IMR-90 (cell line): ENCODE measurements around the gene PCDHB12. TPM values are rescaled to one million over a fixed set of nuclear protein-coding genes. Genes with fewer than 3 reads are reported as not detected.

Experiments
- ATAC-seq: fragments of 200-7000 bp; cut with Tn5 transposase; 2 replicates; pipeline ENCODE4 v1.9.1; 2020; ENCODE audit warnings: low read depth, mild to moderate bottlenecking, moderate library complexity
- BruUV-seq: library from RNA; stranded (reverse); fragments of 400-500 nt; replicated peaks from 2 replicates; lab custom pipeline; 2021; lab: Mats Ljungman, UMichigan
- CTCF ChIA-PET: fragments of 300-600 bp; formaldehyde crosslinking; extraction: SDS; loops from one replicate; lab custom pipeline; 2021; ENCODE audit warnings: antibody characterized with exemption; lab: Yijun Ruan, JAX
- POLR2A ChIA-PET: fragments of 300-600 bp; sonication (Branson Sonifier 250); formaldehyde crosslinking; loops from one replicate; lab custom pipeline; 2022; ENCODE audit warnings: antibody characterized with exemption; ENCODE audit not compliant: unreplicated experiment; lab: Charles Lee
- DNase-seq: peaks from one replicate; pipeline ENCODE4 v3.0.0; 2013
- H2AFZ ChIP-seq: replicated peaks from 2 replicates; pipeline ENCODE3; 2013; ENCODE audit warnings: low read length, mild to moderate bottlenecking; ENCODE audit not compliant: poor library complexity
- H2AK5ac ChIP-seq: 2 replicates; pipeline ENCODE4 v1.6.1; 2013; ENCODE audit warnings: low read depth, low read length, inconsistent platforms
- H2AK9ac ChIP-seq: replicated peaks from 2 replicates; pipeline ENCODE3; 2013; ENCODE audit warnings: mild to moderate bottlenecking, low read depth, low read length, moderate library complexity; ENCODE audit not compliant: poor library complexity
- H2BK120ac ChIP-seq: 2 replicates; pipeline ENCODE4 v1.6.1; 2013; ENCODE audit warnings: low read depth, low read length, inconsistent platforms
- H2BK15ac ChIP-seq: 3 replicates; pipeline ENCODE4 v1.6.1; 2013; ENCODE audit warnings: low read depth, low read length, inconsistent platforms
- H2BK20ac ChIP-seq: 2 replicates; pipeline ENCODE4 v1.6.1; 2013; ENCODE audit warnings: low read depth, mild to moderate bottlenecking, inconsistent platforms, low read length, moderate library complexity
- H2BK5ac ChIP-seq: 2 replicates; pipeline ENCODE4 v1.6.1; 2013; ENCODE audit warnings: mild to moderate bottlenecking, low read depth, low read length, inconsistent platforms; ENCODE audit not compliant: poor library complexity, severe bottlenecking
- H3K14ac ChIP-seq: replicated peaks from 2 replicates; pipeline ENCODE4 v1.6.1; 2013; ENCODE audit warnings: low read depth, low read length, inconsistent platforms
- H3K18ac ChIP-seq: 2 replicates; pipeline ENCODE4 v1.6.1; 2013; ENCODE audit warnings: low read depth, low read length, control low read depth
- H3K23ac ChIP-seq: 2 replicates; pipeline ENCODE4 v1.6.1; 2013; ENCODE audit warnings: low read depth, low read length, inconsistent platforms
- H3K27ac ChIP-seq: 2 replicates; pipeline ENCODE4 v1.5.1; 2013; ENCODE audit warnings: mild to moderate bottlenecking, control low read depth, low read length; ENCODE audit not compliant: insufficient read depth
- H3K27me3 ChIP-seq: 2 replicates; pipeline ENCODE4 v1.6.1; 2013; ENCODE audit warnings: low read length; ENCODE audit not compliant: control insufficient read depth, insufficient read depth
- H3K36me3 ChIP-seq: 2 replicates; pipeline ENCODE4 v1.6.1; 2013; ENCODE audit warnings: low read length, mixed read lengths; ENCODE audit not compliant: control insufficient read depth, insufficient read depth
- H3K4ac ChIP-seq: 2 replicates; pipeline ENCODE4 v1.6.1; 2013; ENCODE audit warnings: low read depth, low read length, inconsistent platforms
- H3K4me1 ChIP-seq: 2 replicates; pipeline ENCODE4 v1.6.1; 2013; ENCODE audit warnings: low read length, mixed read lengths; ENCODE audit not compliant: control insufficient read depth, insufficient read depth
- H3K4me2 ChIP-seq: 2 replicates; pipeline ENCODE4 v1.6.1; 2013; ENCODE audit warnings: low read depth, mild to moderate bottlenecking, control low read depth, low read length, moderate library complexity
- H3K4me3 ChIP-seq: 2 replicates; pipeline ENCODE4 v1.5.1; 2013; ENCODE audit warnings: low read depth, mild to moderate bottlenecking, control low read depth, low read length, moderate library complexity; ENCODE audit not compliant: insufficient read depth
- H3K56ac ChIP-seq: 2 replicates; pipeline ENCODE4 v1.6.1; 2013; ENCODE audit warnings: low read length, inconsistent platforms; ENCODE audit not compliant: insufficient read depth; ENCODE audit errors: extremely low read depth
- H3K79me1 ChIP-seq, 2 experiments: 2 replicates each; pipeline ENCODE4 v1.6.1; 2013; ENCODE audit warnings: low read length in 2 of 2, inconsistent platforms in 1 of 2, low read depth in 1 of 2
- H3K9ac ChIP-seq: 2 replicates; pipeline ENCODE4 v1.6.1; 2013; ENCODE audit warnings: low read depth, low read length, control low read depth
- H3K9me1 ChIP-seq: 2 replicates; pipeline ENCODE4 v1.6.1; 2013; ENCODE audit warnings: low read length, inconsistent platforms; ENCODE audit not compliant: insufficient read depth
- H3K9me3 ChIP-seq: 2 replicates; pipeline ENCODE4 v1.6.1; 2013; ENCODE audit warnings: low read length; ENCODE audit not compliant: control insufficient read depth, insufficient read depth
- H4K20me1 ChIP-seq: 2 replicates; pipeline ENCODE4 v1.6.1; 2013; ENCODE audit warnings: low read length, inconsistent platforms; ENCODE audit not compliant: insufficient read depth
- H4K5ac ChIP-seq: 2 replicates; pipeline ENCODE4 v1.6.1; 2013; ENCODE audit warnings: mild to moderate bottlenecking, low read depth, low read length, control low read depth
- H4K8ac ChIP-seq, 2 experiments: 2 replicates each; pipeline ENCODE4 v1.6.1; 2013; ENCODE audit warnings: low read depth in 2 of 2, low read length in 2 of 2, control low read depth in 1 of 2, inconsistent platforms in 1 of 2
- H4K91ac ChIP-seq: 2 replicates; pipeline ENCODE4 v1.6.1; 2013; ENCODE audit warnings: low read depth, low read length, inconsistent platforms; ENCODE audit not compliant: insufficient read depth
- BHLHE40 ChIP-seq: fragments of 150-350 bp; IDR thresholded peaks from 2 replicates; pipeline ENCODE4 v1.6.1; 2016; ENCODE audit warnings: mild to moderate bottlenecking, low read depth, low read length
- CEBPB ChIP-seq: IDR thresholded peaks from 2 replicates; pipeline ENCODE4 v1.6.1; 2012; ENCODE audit warnings: low read depth, low read length, improper control_type of control experiment
- CHD1 ChIP-seq: IDR thresholded peaks from 2 replicates; pipeline ENCODE4 v1.6.1; 2012; ENCODE audit warnings: low read depth, low read length, improper control_type of control experiment
- CTCF ChIP-seq: conservative IDR thresholded peaks from 2 replicates; pipeline ENCODE4 v1.5.1; 2012; ENCODE audit warnings: mild to moderate bottlenecking, low read depth, low read length, improper control_type of control experiment
- ELK1 ChIP-seq: fragments of 150-350 bp; IDR thresholded peaks from 2 replicates; pipeline ENCODE4 v1.6.1; 2016; ENCODE audit warnings: low read depth, mild to moderate bottlenecking, low read length, moderate library complexity, borderline replicate concordance
- FOS ChIP-seq: fragments of 150-350 bp; IDR thresholded peaks from 2 replicates; pipeline ENCODE4 v1.6.1; 2016; ENCODE audit warnings: low read depth, low read length
- MAFK ChIP-seq: IDR thresholded peaks from 2 replicates; pipeline ENCODE4 v1.6.1; 2012; ENCODE audit warnings: low read depth, low read length, improper control_type of control experiment
- MAZ ChIP-seq: IDR thresholded peaks from 2 replicates; pipeline ENCODE4 v1.6.1; 2012; ENCODE audit warnings: low read depth, mild to moderate bottlenecking, low read length, improper control_type of control experiment, moderate library complexity, borderline replicate concordance
- MXI1 ChIP-seq: IDR thresholded peaks from 2 replicates; pipeline ENCODE4 v1.6.1; 2012; ENCODE audit warnings: low read depth, mild to moderate bottlenecking, low read length, moderate library complexity, borderline replicate concordance
- NFE2L2 ChIP-seq: fragments of 150-350 bp; IDR thresholded peaks from 2 replicates; pipeline ENCODE4 v1.6.1; 2016; ENCODE audit warnings: low read depth, mild to moderate bottlenecking, low read length
- POLR2A ChIP-seq: IDR thresholded peaks from 2 replicates; pipeline ENCODE4 v1.6.1; 2012; ENCODE audit warnings: mild to moderate bottlenecking, low read depth, low read length
- RAD21 ChIP-seq: IDR thresholded peaks from 2 replicates; pipeline ENCODE4 v1.6.1; 2012; ENCODE audit warnings: low read length, improper control_type of control experiment
- RCOR1 ChIP-seq: IDR thresholded peaks from 2 replicates; pipeline ENCODE4 v1.6.1; 2012; ENCODE audit warnings: mild to moderate bottlenecking, low read length, improper control_type of control experiment; ENCODE audit not compliant: insufficient replicate concordance
- RFX5 ChIP-seq: IDR thresholded peaks from 2 replicates; pipeline ENCODE4 v1.8.0; 2012; ENCODE audit warnings: low read depth, mild to moderate bottlenecking, low read length, moderate library complexity
- SMC3 ChIP-seq: fragments of 150-350 bp; IDR thresholded peaks from 2 replicates; pipeline ENCODE4 v1.6.1; 2016; ENCODE audit warnings: low read depth, mild to moderate bottlenecking, antibody characterized with exemption, low read length, moderate library complexity
- USF2 ChIP-seq: fragments of 150-350 bp; IDR thresholded peaks from 2 replicates; pipeline ENCODE4 v1.6.1; 2017; ENCODE audit warnings: mild to moderate bottlenecking, antibody characterized with exemption, low read length, low read depth
- WGBS, 2 experiments: methylation state at CpG; one replicate each; pipeline versions ENCODE4 v1.1.5 to v1.1.7; 2013; ENCODE audit warnings: missing lambda C conversion rate in 2 of 2; ENCODE audit not compliant: insufficient read length in 1 of 2; ENCODE audit errors: extremely low coverage in 2 of 2; 5-methylcytosine and 5-hydroxymethylcytosine counted together
- dilution Hi-C: fragments of 300-500 bp; cut with HindIII; formaldehyde crosslinking; loops from one replicate; pipeline ENCODE4 v1.14.3; 2018; ENCODE audit warnings: low sequenced_read_pairs; ENCODE audit not compliant: unreplicated experiment
- in situ Hi-C: fragments of 300-500 bp; cut with MboI; formaldehyde crosslinking; loops from 3 replicates; pipeline ENCODE4 v1.14.3; 2019; ENCODE audit warnings: low sequenced_read_pairs, inconsistent platforms, mixed read lengths
- intact Hi-C: fragments of 100-400 bp; cut with micrococcal nuclease; formaldehyde crosslinking; loops from 2 replicates; pipeline ENCODE4 v1.10.0; 2022
- polyA plus RNA-seq, 3 experiments: library from polyadenylated mRNA; depleted of rRNA; stranded (reverse); fragments of >200 nt; gene quantifications; 2 replicates each; pipeline ENCODE4 v1.2.3, GENCODE V29; 2012; ENCODE audit warnings: low replicate concordance in 1 of 3
- total RNA-seq: library from RNA; depleted of rRNA; stranded (reverse); fragments of >200 nt; gene quantifications from 2 replicates; pipeline ENCODE4 v1.2.3, GENCODE V29; 2012

Gene PCDHB12
- total and polyA plus RNA-seq, 2 of the 4 experiments (the other 2 are of a cell fraction): 0.09 to 0.18 TPM

GRCh38 chr5:141234109-141234667 lies 25.7 kb downstream of the PCDHB12 start:
- Histone ChIP-seq H3K9me3 (peaks cover 30% of the 10 kb centered on the region), H3K4me3 (peak overlapping the region; percentile 53), H2BK5ac (no peak overlapping the region), H3K36me3 (no peaks in the 10 kb centered on the region), H4K8ac (no peak overlapping the region), H3K27me3 (no peaks in the 10 kb centered on the region), H2BK120ac (no peak overlapping the region), H3K9me1 (no peaks in the 10 kb centered on the region), H3K56ac (no peak overlapping the region), H3K27ac (no peak overlapping the region), H2BK15ac (no peak overlapping the region), H3K18ac (no peak overlapping the region), H3K14ac (no peak overlapping the region), H2AK5ac (no peak overlapping the region), H2BK20ac (no peak overlapping the region), H3K4ac (no peak overlapping the region), H4K91ac (no peak overlapping the region), H3K4me1 (no peaks in the 10 kb centered on the region), H3K23ac (no peak overlapping the region), H3K79me1 (no peaks in the 10 kb centered on the region), H4K5ac (no peak overlapping the region), H2AK9ac (no peak overlapping the region), H3K9ac (no peak overlapping the region), H4K20me1 (no peaks in the 10 kb centered on the region), H2AFZ (no peak overlapping the region), H3K4me2 (peak overlapping the region; percentile 31; the same call in 1 of the 2 replicates)
- ChIA-PET CTCF (no interaction called here), POLR2A (no interaction called here)
- WGBS, 2 experiments: 7% methylated on average over 3 of the region's 15 CpGs; no CpG with 5 or more reads in 1 of the 2 experiments
- DNase-seq: peak; percentile 3
- peak; percentile 25; the same call in 1 of the 2 replicates for TF ChIP-seq RAD21
- TF ChIP-seq CHD1: no peak
- no peak for TF ChIP-seq MXI1
- TF ChIP-seq POLR2A: no peak
- no peak for TF ChIP-seq MAZ
- no peak for TF ChIP-seq BHLHE40
- peak; percentile 36; the same call in 1 of the 2 replicates for TF ChIP-seq CTCF
- no peak for TF ChIP-seq USF2
- no peak for TF ChIP-seq RFX5
- TF ChIP-seq NFE2L2: no peak
- no peak for TF ChIP-seq ELK1
- no peak for TF ChIP-seq RCOR1
- TF ChIP-seq FOS: no peak
- TF ChIP-seq MAFK: no peak
- no peak for TF ChIP-seq CEBPB
- no peak for TF ChIP-seq SMC3
- no TSS peak for BruUV-seq
- no peak for ATAC-seq
- dilution Hi-C loops (no loop called here), intact Hi-C loops (no loop called here), in situ Hi-C loops (loop anchor here (10.0 kb wide), 1 partner anchor 331 kb away; no protein-coding TSS in a partner anchor)
